K562 (cell line): ENCODE data around the gene CLEC3B. TPM values are rescaled to one million over a fixed set of nuclear protein-coding genes. Genes with fewer than 3 reads are reported as not detected.

Experiments used
- ATAC-seq: fragments of 200-7000 bp; cut with Tn5 transposase; 3 replicates; pipeline ENCODE4 v1.9.1; 2020; ENCODE audit warnings: moderate library complexity
- BruUV-seq: library from RNA; stranded (reverse); fragments of 400-500 nt; replicated peaks from 2 replicates; lab custom pipeline; 2021; lab: Mats Ljungman, UMichigan
- CTCF ChIA-PET: fragments of 300-600 bp; formaldehyde crosslinking; extraction: SDS; loops from one replicate; lab custom pipeline; 2021; ENCODE audit warnings: low intra/inter-chr PET ratio; lab: Yijun Ruan, JAX
- POLR2A ChIA-PET: fragments of 300-600, 350-650 bp; sonication (Branson Sonifier 250); formaldehyde crosslinking; extraction: SDS; loops from one replicate; lab custom pipeline; 2021; ENCODE audit warnings: antibody characterized with exemption, inconsistent platforms; lab: Yijun Ruan, JAX
- DNase-seq, 4 experiments: peaks; one replicate each; pipeline versions ENCODE4 v3.0.0 to v3.0.0-alpha.2; 2011 to 2018; ENCODE audit warnings: low spot score in 3 of 4, mixed read lengths in 3 of 4; ENCODE audit errors: extremely low read depth in 1 of 4
- FAIRE-seq: peaks from 2 replicates; lab custom pipeline; 2011; peaks lifted over from hg19 to GRCh38; lab: Jason Lieb, UNC
- H2AFZ ChIP-seq: 2 replicates; pipeline ENCODE4 v1.6.0; 2011; ENCODE audit warnings: low read depth, low read length, control low read depth, inconsistent platforms
- H3K27ac ChIP-seq: fragments of 200-600 bp; 3 replicates; pipeline ENCODE4 v1.8.0; 2011; ENCODE audit warnings: low read depth, mild to moderate bottlenecking, control low read depth, inconsistent platforms, low read length, moderate library complexity, mixed read lengths; ENCODE audit errors: extremely low read depth
- H3K27me3 ChIP-seq, 2 experiments: fragments of 300-600 bp in 1 of 2; 2 replicates in 1 of 2; 3 replicates in 1 of 2; pipeline versions ENCODE4 v1.6.0 to v1.8.0; 2011; ENCODE audit warnings: inconsistent platforms in 2 of 2, low read length in 2 of 2, mild to moderate bottlenecking in 1 of 2, mixed read lengths in 1 of 2, moderate library complexity in 1 of 2; ENCODE audit not compliant: control insufficient read depth in 2 of 2, insufficient read depth in 2 of 2
- H3K36me3 ChIP-seq: fragments of 300-600 bp; 3 replicates; pipeline ENCODE4 v1.8.0; 2011; ENCODE audit warnings: mild to moderate bottlenecking, low read length, inconsistent platforms; ENCODE audit not compliant: control insufficient read depth, insufficient read depth
- H3K4me1 ChIP-seq, 2 experiments: fragments of 200-600 bp in 1 of 2; replicated peaks in 1 of 2; 2 replicates in 1 of 2; 3 replicates in 1 of 2; pipeline versions ENCODE4 v1.5.1 to v1.8.0; 2011; ENCODE audit warnings: inconsistent platforms in 2 of 2, low read length in 2 of 2, mild to moderate bottlenecking in 1 of 2, mixed read lengths in 1 of 2, moderate library complexity in 1 of 2; ENCODE audit not compliant: control insufficient read depth in 2 of 2, insufficient read depth in 2 of 2
- H3K4me2 ChIP-seq: 2 replicates; pipeline ENCODE4 v1.6.1; 2011; ENCODE audit warnings: low read length, control low read depth, inconsistent platforms, mixed read lengths; ENCODE audit not compliant: insufficient read depth
- H3K4me3 ChIP-seq: fragments of 200-600 bp; sonication (generic), shearing (Covaris generic); 2 replicates; pipeline ENCODE4 v1.5.1; 2016; ENCODE audit warnings: control low read depth, inconsistent platforms
- H3K79me2 ChIP-seq: fragments of 200-600 bp; 3 replicates; pipeline ENCODE4 v1.8.0; 2011; ENCODE audit warnings: low read length, inconsistent platforms; ENCODE audit not compliant: control insufficient read depth, insufficient read depth
- H3K9ac ChIP-seq, 2 experiments: 2 replicates each; pipeline versions ENCODE4 v1.6.0 to v1.6.1; 2011; ENCODE audit warnings: low read depth in 2 of 2, low read length in 2 of 2, control low read depth in 1 of 2, inconsistent platforms in 1 of 2, mild to moderate bottlenecking in 1 of 2, mixed read lengths in 1 of 2; ENCODE audit not compliant: insufficient read depth in 1 of 2
- H3K9me1 ChIP-seq: one replicate; pipeline ENCODE4 v1.6.0; 2011; ENCODE audit warnings: inconsistent platforms, mild to moderate bottlenecking, low read length, moderate library complexity; ENCODE audit not compliant: control insufficient read depth, insufficient read depth
- H3K9me3 ChIP-seq: replicated peaks from 2 replicates; pipeline ENCODE4 v1.5.1; 2011; ENCODE audit warnings: low read depth, low read length, inconsistent platforms; ENCODE audit not compliant: control insufficient read depth, insufficient read depth
- H4K20me1 ChIP-seq: replicated peaks from 2 replicates; pipeline ENCODE4 v1.6.1; 2011; ENCODE audit warnings: low read length, inconsistent platforms, mixed read lengths; ENCODE audit not compliant: control insufficient read depth, insufficient read depth
- C11orf30 ChIP-seq: fragments of 450-650 bp; IDR thresholded peaks from 2 replicates; pipeline ENCODE4 v1.6.1; 2016; ENCODE audit warnings: low read depth, mild to moderate bottlenecking
- EP300 ChIP-seq: IDR thresholded peaks from 2 replicates; pipeline ENCODE4 v1.6.1; 2012; ENCODE audit warnings: low read length, improper control_type of control experiment
- MAFF ChIP-seq: IDR thresholded peaks from 2 replicates; pipeline ENCODE4 v1.6.1; 2012; ENCODE audit warnings: low read length, improper control_type of control experiment
- MAFG ChIP-seq: fragments of 450-650 bp; conservative IDR thresholded peaks from 2 replicates; pipeline ENCODE4 v1.6.1; 2016; ENCODE audit warnings: missing genetic modification characterization, missing compliant biosample characterization
- MAFK ChIP-seq: IDR thresholded peaks from 2 replicates; pipeline ENCODE4 v1.6.1; 2011; ENCODE audit warnings: low read length, improper control_type of control experiment
- POLR2AphosphoS2 ChIP-seq: IDR thresholded peaks from 2 replicates; pipeline ENCODE4 v1.6.1; 2012; ENCODE audit warnings: low read length, improper control_type of control experiment
- RNF2 ChIP-seq: sonication (generic); IDR thresholded peaks from 2 replicates; pipeline ENCODE4 v1.6.1; 2016
- ZNF316 ChIP-seq: fragments of 450-650 bp; IDR thresholded peaks from 2 replicates; pipeline ENCODE4 v1.6.1; 2016
- ZNF445 ChIP-seq: fragments of 250-450 bp; sonication (Bioruptor Pico); IDR thresholded peaks from 2 replicates; pipeline ENCODE4 v1.4.0; 2020; ENCODE audit warnings: low read depth, mild to moderate bottlenecking, moderate library complexity
- WGBS: fragments of 100-300 bp; shearing (Covaris generic); methylation state at CpG from one replicate; pipeline ENCODE4 v1.1.6; 2016; ENCODE audit warnings: low coverage, mixed read lengths; ENCODE audit not compliant: insufficient coverage; ENCODE audit errors: missing lambda C conversion rate; 5-methylcytosine and 5-hydroxymethylcytosine counted together
- in situ Hi-C: fragments of 300-500 bp; cut with MboI; formaldehyde crosslinking; loops from 4 replicates; pipeline ENCODE4 v1.15.0; 2018; ENCODE audit warnings: inconsistent platforms, mixed read lengths
- intact Hi-C: fragments of 100-400 bp; cut with micrococcal nuclease; formaldehyde crosslinking; loops from 2 replicates; pipeline ENCODE4 v1.14.2; 2022
- polyA plus RNA-seq, 8 experiments: library from polyadenylated mRNA; depleted of rRNA in 4 of 8; stranded (reverse) in 5 of 8; unstranded in 3 of 8; fragments of >200 nt; fragmentation: Nextera tagmentation in 2 of 8; fragmentation: Illumina TruSeq in 1 of 8; extraction: Ambion mirVana in 2 of 8; extraction: Trizol in 1 of 8; gene quantifications; 2 replicates each; pipeline versions ENCODE4 v1.2.1 to v1.2.3, GENCODE V29; 2011 to 2014; ENCODE audit warnings: inconsistent platforms in 1 of 8, missing spikeins in 1 of 8
- total RNA-seq, 7 experiments: library from RNA; depleted of rRNA in 6 of 7; stranded (reverse); fragments of >200 nt in 6 of 7; fragmentation: Illumina TruSeq in 2 of 7; extraction: Trizol in 2 of 7; gene quantifications; 2 replicates each; pipeline versions ENCODE4 v1.2.1 to v1.2.3, GENCODE V29; 2011 to 2021; ENCODE audit warnings: low replicate concordance in 1 of 7
- TF ChIP-seq, protein P1 (sequence below): fragments of 450-650 bp; IDR thresholded peaks from 2 replicates; pipeline ENCODE4 v1.6.1; 2016; ENCODE audit warnings: low read depth

Gene CLEC3B
- total and polyA plus RNA-seq, 9 of the 15 experiments (the other 6 are each of a cell fraction or from before 2014, with no cell fraction given) = not detected

DNA sequence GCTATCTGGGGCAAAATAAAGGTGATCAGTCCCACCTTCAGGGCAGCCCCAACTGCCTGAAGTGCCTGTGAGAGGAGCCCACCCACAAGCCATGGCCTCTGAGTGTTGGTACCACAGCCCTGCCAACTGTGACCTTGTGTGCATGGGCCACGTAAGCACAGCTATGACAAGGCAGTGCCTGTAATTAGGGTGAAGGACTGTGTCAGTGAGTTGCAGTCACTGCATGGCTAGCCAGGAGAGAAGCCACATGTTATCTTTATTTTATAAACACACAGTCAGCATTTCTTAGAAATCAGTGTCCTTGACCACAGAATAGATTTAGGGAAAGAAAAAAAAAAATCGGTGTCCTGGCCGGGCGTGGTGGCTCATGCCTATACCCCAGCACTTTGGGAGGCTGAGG is 25.3 kb upstream of the CLEC3B start:
- no TSS peak for BruUV-seq
- ChIA-PET CTCF (no interaction called here), POLR2A (interaction anchor here (0.6 to 1.4 kb wide), 3 partner anchors 15 to 397 kb away, joined by 3 read pairs; no protein-coding TSS in a partner anchor)

More for the DNA sequence above, 25.3 kb upstream of the CLEC3B start:
- in situ Hi-C loops (no loop called here), intact Hi-C loops (no loop called here)
- peak; percentile 87 for TF ChIP-seq MAFF
- TF ChIP-seq MAFG (tag) = peak; percentile 77
- no peak for TF ChIP-seq ZNF445 (CRISPR knock-in tag)
- TF ChIP-seq EP300 = no peak
- peak; percentile 78 for TF ChIP-seq MAFK
- TF ChIP-seq ZNF316 = peak; percentile 95
- TF ChIP-seq RNF2 = no peak
- no peak for TF ChIP-seq POLR2AphosphoS2
- TF ChIP-seq C11orf30 = peak; percentile 88
- TF ChIP-seq, protein P1, sequence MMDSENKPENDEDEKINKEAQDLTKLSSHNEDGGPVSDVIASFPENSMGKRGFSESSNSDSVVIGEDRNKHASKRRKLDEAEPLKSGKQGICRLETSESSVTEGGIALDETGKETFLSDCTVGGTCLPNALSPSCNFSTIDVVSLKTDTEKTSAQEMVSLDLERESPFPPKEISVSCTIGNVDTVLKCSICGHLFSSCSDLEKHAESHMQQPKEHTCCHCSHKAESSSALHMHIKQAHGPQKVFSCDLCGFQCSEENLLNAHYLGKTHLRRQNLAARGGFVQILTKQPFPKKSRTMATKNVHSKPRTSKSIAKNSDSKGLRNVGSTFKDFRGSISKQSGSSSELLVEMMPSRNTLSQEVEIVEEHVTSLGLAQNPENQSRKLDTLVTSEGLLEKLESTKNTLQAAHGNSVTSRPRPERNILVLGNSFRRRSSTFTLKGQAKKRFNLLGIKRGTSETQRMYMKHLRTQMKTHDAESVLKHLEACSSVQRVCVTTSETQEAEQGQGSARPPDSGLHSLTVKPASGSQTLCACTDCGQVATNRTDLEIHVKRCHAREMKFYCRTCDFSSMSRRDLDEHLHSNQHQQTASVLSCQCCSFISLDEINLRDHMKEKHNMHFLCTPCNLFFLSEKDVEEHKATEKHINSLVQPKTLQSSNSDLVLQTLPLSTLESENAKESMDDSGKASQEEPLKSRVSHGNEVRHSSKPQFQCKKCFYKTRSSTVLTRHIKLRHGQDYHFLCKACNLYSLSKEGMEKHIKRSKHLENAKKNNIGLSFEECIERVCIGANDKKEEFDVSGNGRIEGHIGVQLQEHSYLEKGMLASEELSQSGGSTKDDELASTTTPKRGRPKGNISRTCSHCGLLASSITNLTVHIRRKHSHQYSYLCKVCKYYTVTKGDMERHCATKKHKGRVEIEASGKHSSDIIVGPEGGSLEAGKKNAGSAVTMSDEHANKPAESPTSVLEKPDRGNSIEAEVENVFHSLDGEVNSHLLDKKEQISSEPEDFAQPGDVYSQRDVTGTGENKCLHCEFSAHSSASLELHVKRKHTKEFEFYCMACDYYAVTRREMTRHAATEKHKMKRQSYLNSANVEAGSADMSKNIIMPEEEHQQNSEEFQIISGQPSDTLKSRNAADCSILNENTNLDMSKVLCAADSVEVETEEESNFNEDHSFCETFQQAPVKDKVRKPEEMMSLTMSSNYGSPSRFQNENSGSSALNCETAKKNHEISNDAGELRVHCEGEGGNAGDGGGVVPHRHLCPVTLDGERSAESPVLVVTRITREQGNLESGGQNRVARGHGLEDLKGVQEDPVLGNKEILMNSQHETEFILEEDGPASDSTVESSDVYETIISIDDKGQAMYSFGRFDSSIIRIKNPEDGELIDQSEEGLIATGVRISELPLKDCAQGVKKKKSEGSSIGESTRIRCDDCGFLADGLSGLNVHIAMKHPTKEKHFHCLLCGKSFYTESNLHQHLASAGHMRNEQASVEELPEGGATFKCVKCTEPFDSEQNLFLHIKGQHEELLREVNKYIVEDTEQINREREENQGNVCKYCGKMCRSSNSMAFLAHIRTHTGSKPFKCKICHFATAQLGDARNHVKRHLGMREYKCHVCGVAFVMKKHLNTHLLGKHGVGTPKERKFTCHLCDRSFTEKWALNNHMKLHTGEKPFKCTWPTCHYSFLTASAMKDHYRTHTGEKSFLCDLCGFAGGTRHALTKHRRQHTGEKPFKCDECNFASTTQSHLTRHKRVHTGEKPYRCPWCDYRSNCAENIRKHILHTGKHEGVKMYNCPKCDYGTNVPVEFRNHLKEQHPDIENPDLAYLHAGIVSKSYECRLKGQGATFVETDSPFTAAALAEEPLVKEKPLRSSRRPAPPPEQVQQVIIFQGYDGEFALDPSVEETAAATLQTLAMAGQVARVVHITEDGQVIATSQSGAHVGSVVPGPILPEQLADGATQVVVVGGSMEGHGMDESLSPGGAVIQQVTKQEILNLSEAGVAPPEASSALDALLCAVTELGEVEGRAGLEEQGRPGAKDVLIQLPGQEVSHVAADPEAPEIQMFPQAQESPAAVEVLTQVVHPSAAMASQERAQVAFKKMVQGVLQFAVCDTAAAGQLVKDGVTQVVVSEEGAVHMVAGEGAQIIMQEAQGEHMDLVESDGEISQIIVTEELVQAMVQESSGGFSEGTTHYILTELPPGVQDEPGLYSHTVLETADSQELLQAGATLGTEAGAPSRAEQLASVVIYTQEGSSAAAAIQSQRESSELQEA = no peak
- Histone ChIP-seq H4K20me1 (no peaks in the 10 kb centered on the region), H3K4me1 (no peaks in the 10 kb centered on the region), H3K36me3 (peaks cover 93% of the 10 kb centered on the region), H3K9me1 (no peaks in the 10 kb centered on the region), H3K27me3 (no peaks in the 10 kb centered on the region), H2AFZ (no peak overlapping the region), H3K27ac (no peak overlapping the region), H3K9ac (no peak overlapping the region), H3K79me2 (no peaks in the 10 kb centered on the region), H3K4me3 (no peak overlapping the region), H3K9me3 (no peaks in the 10 kb centered on the region), H3K4me2 (no peak overlapping the region)
- ATAC-seq = no peak
- no peak for FAIRE-seq
- no peak for DNase-seq
- WGBS = 67% methylated on average over 4 of the region's 4 CpGs
